Measurements from ENCODE around the gene UBL7.

The UBL7 gene

GRCh38 chr15:74396445-74397238 lies 64.3 kb downstream of the UBL7 start:
- Histone ChIP-seq H3K4me1 (ENCODE audit: control insufficient read depth, insufficient read depth, low read length) (peaks cover 19% of the 10 kb centered on the region; the same call in 1 of the 2 replicates), H3K27ac (ENCODE audit: low read depth, low read length) (no peak overlapping the region), H3K27me3 (ENCODE audit: control insufficient read depth, insufficient read depth, low read length) (no peaks in the 10 kb centered on the region)

GRCh38 chr15:74396146-74396438 lies 64.9 kb downstream of the UBL7 start:
- Histone ChIP-seq H3K27me3 (ENCODE audit: control insufficient read depth, insufficient read depth, low read length) (no peaks in the 10 kb centered on the region), H3K4me3 (ENCODE audit: low read depth, low read length) (no peak overlapping the region), H3K36me3 (ENCODE audit: control insufficient read depth, insufficient read depth, low read length) (no peaks in the 10 kb centered on the region), H3K9ac (ENCODE audit: low read length) (no peak overlapping the region), H3K27ac (ENCODE audit: low read depth, low read length) (no peak overlapping the region), H3K9me3 (ENCODE audit: control insufficient read depth, insufficient read depth, low read depth, low read length) (no peaks in the 10 kb centered on the region), H3K4me1 (ENCODE audit: control insufficient read depth, insufficient read depth, low read length) (peaks cover 16% of the 10 kb centered on the region; the same call in 1 of the 2 replicates)

More at GRCh38 chr15:74396445-74397238, 64.3 kb downstream of the UBL7 start:
- H3K4me3 ChIP-seq (ENCODE audit: low read depth, low read length) = no peak overlapping the region
- H3K9ac ChIP-seq (ENCODE audit: low read length) = no peak overlapping the region
- H3K9me3 ChIP-seq (ENCODE audit: control insufficient read depth, insufficient read depth, low read depth, low read length) = no peaks in the 10 kb centered on the region
- H3K36me3 ChIP-seq (ENCODE audit: control insufficient read depth, insufficient read depth, low read length) = no peaks in the 10 kb centered on the region
